MM.1S (cell line): Measurements from ENCODE around the gene SERBP1.

Experiments
- CTCF ChIP-seq: fragments of 300-600 bp; sonication (generic); IDR thresholded peaks from 2 replicates; pipeline ENCODE4 v1.5.1; 2016; ENCODE audit warnings: antibody characterized with exemption, low read length, mixed read lengths
- EZH2 ChIP-seq: fragments of 300-600 bp; sonication (generic); optimal IDR thresholded peaks from 2 replicates; pipeline ENCODE3; 2017; ENCODE audit warnings: low read depth, mild to moderate bottlenecking, antibody characterized with exemption, low read length, mixed read lengths
- EZH2phosphoT487 ChIP-seq: fragments of 300-600 bp; sonication (generic); IDR thresholded peaks from 2 replicates; pipeline ENCODE4 v1.6.1; 2018; ENCODE audit warnings: antibody characterized with exemption, low read length

DNA sequence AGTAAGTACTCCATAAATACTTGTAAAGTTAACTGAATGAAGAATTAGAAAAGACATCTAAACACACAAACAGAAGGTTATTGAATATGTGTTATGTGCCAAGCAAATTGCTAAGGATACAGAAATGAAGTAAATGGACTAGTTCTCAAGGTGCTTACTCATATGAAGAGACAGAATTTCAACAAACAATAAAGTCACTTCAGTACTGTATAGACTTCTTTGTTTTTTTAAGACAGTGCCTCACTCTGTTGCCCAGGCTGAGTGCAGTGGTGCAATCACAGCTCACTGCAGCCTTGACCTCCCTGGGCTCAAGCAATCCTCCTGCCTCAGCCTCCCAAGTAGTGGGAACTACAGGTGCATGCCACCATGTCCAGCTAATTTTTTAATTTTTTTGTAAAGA is 57.3 kb downstream of the SERBP1 start:
- no peak for TF ChIP-seq CTCF
- no peak for TF ChIP-seq EZH2phosphoT487
- no peak for TF ChIP-seq EZH2
